H1 (cell line): ENCODE measurements around the gene CCDC83.

ENCODE experiments used
- EGR1 ChIP-seq: IDR thresholded peaks from 2 replicates; pipeline ENCODE4 v1.6.1; 2011; ENCODE audit warnings: low read depth, low read length, borderline replicate concordance
- EZH2 ChIP-seq: fragments of 200-600 bp; sonication (generic); IDR thresholded peaks from 2 replicates; pipeline ENCODE4 v1.7.1; 2012; ENCODE audit warnings: low read depth, mild to moderate bottlenecking, moderate library complexity, low read length, inconsistent platforms; ENCODE audit not compliant: severe bottlenecking
- FOSL1 ChIP-seq: IDR thresholded peaks from 2 replicates; pipeline ENCODE4 v1.6.1; 2011; ENCODE audit warnings: mild to moderate bottlenecking, low read depth, low read length, moderate library complexity; ENCODE audit not compliant: insufficient read depth
- KDM5A ChIP-seq: fragments of 200-600 bp; IDR thresholded peaks from 2 replicates; pipeline ENCODE4 v1.7.1; 2012; ENCODE audit warnings: mild to moderate bottlenecking, low read length, inconsistent platforms, mixed read lengths
- MAFK ChIP-seq: IDR thresholded peaks from 2 replicates; pipeline ENCODE4 v1.6.1; 2012; ENCODE audit warnings: low read depth, mild to moderate bottlenecking, improper control_type of control experiment, low read length
- MAX ChIP-seq: IDR thresholded peaks from 2 replicates; pipeline ENCODE4 v1.6.1; 2012; ENCODE audit warnings: inconsistent platforms
- NRF1 ChIP-seq: IDR thresholded peaks from 2 replicates; pipeline ENCODE4 v1.6.1; 2011; ENCODE audit warnings: mild to moderate bottlenecking, low read depth, low read length, improper control_type of control experiment
- POLR2A ChIP-seq, 2 experiments: IDR thresholded peaks; 1 replicate in 1 of 2; 2 replicates in 1 of 2; pipeline ENCODE4 v1.6.1; 2011; ENCODE audit warnings: low read depth in 2 of 2, low read length in 2 of 2, mild to moderate bottlenecking in 2 of 2; ENCODE audit errors: control extremely low read depth in 1 of 2
- POLR2AphosphoS5 ChIP-seq: IDR thresholded peaks from 2 replicates; pipeline ENCODE4 v1.6.1; 2011; ENCODE audit warnings: low read depth, low read length
- RAD21 ChIP-seq, 2 experiments: IDR thresholded peaks in 1 of 2; conservative IDR thresholded peaks in 1 of 2; 2 replicates each; pipeline ENCODE4 v1.6.1; 2011; ENCODE audit warnings: low read depth in 2 of 2, low read length in 2 of 2, improper control_type of control experiment in 1 of 2, inconsistent platforms in 1 of 2, mild to moderate bottlenecking in 1 of 2, moderate library complexity in 1 of 2
- SP1 ChIP-seq: IDR thresholded peaks from 2 replicates; pipeline ENCODE4 v1.6.1; 2011; ENCODE audit warnings: low read depth, low read length
- ZNF274 ChIP-seq: IDR thresholded peaks from 2 replicates; pipeline ENCODE4 v1.7.0; 2012; ENCODE audit warnings: low read length, borderline replicate concordance; ENCODE audit errors: extremely low read depth
- TF ChIP-seq, protein P1 (sequence below), 3 experiments: IDR thresholded peaks; 1 replicate in 2 of 3; 2 replicates in 1 of 3; pipeline versions ENCODE4 v1.5.1 to v1.6.1; 2011; ENCODE audit warnings: low read length in 3 of 3, mild to moderate bottlenecking in 3 of 3, inconsistent platforms in 2 of 3, low read depth in 1 of 3, moderate library complexity in 1 of 3; ENCODE audit not compliant: insufficient read depth in 1 of 3; ENCODE audit errors: control extremely low read depth in 1 of 3

GRCh38 chr11:85813721-85814120, 41.5 kb upstream of the CCDC83 start:
- TF ChIP-seq EZH2 (no peak), POLR2A (IDR thresholded peaks at IDR 0.05; ENCODE audit: control extremely low read depth in 1 of 2, low read depth in 2 of 2, low read length in 2 of 2) (no peak), NRF1 (no peak), FOSL1 (no peak), ZNF274 (no peak), RAD21 (IDR thresholded peaks at IDR 0.05 in 1 of 2, conservative IDR thresholded peaks at IDR 0.05 in 1 of 2; ENCODE audit: low read depth in 2 of 2, low read length in 2 of 2) (no peak), MAFK (no peak), EGR1 (no peak), KDM5A (no peak), SP1 (no peak), MAX (no peak), POLR2AphosphoS5 (no peak)
- TF ChIP-seq, protein P1, sequence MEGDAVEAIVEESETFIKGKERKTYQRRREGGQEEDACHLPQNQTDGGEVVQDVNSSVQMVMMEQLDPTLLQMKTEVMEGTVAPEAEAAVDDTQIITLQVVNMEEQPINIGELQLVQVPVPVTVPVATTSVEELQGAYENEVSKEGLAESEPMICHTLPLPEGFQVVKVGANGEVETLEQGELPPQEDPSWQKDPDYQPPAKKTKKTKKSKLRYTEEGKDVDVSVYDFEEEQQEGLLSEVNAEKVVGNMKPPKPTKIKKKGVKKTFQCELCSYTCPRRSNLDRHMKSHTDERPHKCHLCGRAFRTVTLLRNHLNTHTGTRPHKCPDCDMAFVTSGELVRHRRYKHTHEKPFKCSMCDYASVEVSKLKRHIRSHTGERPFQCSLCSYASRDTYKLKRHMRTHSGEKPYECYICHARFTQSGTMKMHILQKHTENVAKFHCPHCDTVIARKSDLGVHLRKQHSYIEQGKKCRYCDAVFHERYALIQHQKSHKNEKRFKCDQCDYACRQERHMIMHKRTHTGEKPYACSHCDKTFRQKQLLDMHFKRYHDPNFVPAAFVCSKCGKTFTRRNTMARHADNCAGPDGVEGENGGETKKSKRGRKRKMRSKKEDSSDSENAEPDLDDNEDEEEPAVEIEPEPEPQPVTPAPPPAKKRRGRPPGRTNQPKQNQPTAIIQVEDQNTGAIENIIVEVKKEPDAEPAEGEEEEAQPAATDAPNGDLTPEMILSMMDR (IDR thresholded peaks at IDR 0.05; ENCODE audit: control extremely low read depth in 1 of 3, insufficient read depth in 1 of 3, low read depth in 1 of 3, low read length in 3 of 3): no peak
